IPS DF 6.9 (cell line): ENCODE results near the gene ETNPPL.

Experiments
- DNase-seq: peaks from one replicate; pipeline ENCODE4 v3.0.0-alpha.2; 2013; ENCODE audit warnings: low read depth, low spot score
- H3K27ac ChIP-seq: one replicate; pipeline ENCODE4 v1.5.1; 2013; ENCODE audit warnings: low read length, control low read depth
- H3K27me3 ChIP-seq: 2 replicates; pipeline ENCODE4 v1.6.1; 2013; ENCODE audit warnings: mild to moderate bottlenecking, low read length; ENCODE audit not compliant: control insufficient read depth, insufficient read depth
- H3K36me3 ChIP-seq: 2 replicates; pipeline ENCODE4 v1.6.1; 2013; ENCODE audit warnings: low read length; ENCODE audit not compliant: control insufficient read depth, insufficient read depth
- H3K4me1 ChIP-seq: 2 replicates; pipeline ENCODE4 v1.6.1; 2013; ENCODE audit warnings: low read length; ENCODE audit not compliant: control insufficient read depth, insufficient read depth
- H3K4me3 ChIP-seq: 2 replicates; pipeline ENCODE4 v1.5.1; 2013; ENCODE audit warnings: mild to moderate bottlenecking, low read length
- H3K9me3 ChIP-seq: 2 replicates; pipeline ENCODE4 v1.6.1; 2013; ENCODE audit warnings: low read length, inconsistent platforms; ENCODE audit not compliant: control insufficient read depth, insufficient read depth
- WGBS: extraction: QIAGEN DNeasy Blood & Tissue Kit; methylation state at CpG from one replicate; pipeline ENCODE4 v1.1.7; 2013; ENCODE audit warnings: mixed read lengths, missing lambda C conversion rate; ENCODE audit not compliant: insufficient read length, insufficient coverage; 5-methylcytosine and 5-hydroxymethylcytosine counted together

The ETNPPL gene

DNA sequence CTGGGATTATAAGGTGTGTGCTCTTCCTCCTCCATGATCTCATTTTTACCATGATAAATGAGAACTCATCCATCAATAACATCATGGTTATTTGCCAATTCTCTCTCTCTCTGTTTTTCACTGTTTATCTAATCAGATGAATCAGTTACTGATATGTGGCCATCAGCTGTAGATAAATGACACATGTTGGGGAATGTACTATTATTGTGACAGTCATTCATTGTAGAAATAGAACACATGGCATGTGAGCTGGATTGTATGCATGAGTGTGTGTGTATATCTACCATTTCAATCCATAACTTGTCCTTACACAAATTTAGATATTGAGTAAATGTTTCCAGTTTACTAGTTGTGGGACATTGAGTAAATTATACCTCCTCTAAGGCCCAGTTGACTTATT, 59.5 kb downstream of the ETNPPL start:
- no peaks in the 10 kb centered on the region for H3K36me3 ChIP-seq
- H3K27ac ChIP-seq, result no peak overlapping the region
- H3K27me3 ChIP-seq, result no peaks in the 10 kb centered on the region
- DNase-seq, result no peak
- H3K9me3 ChIP-seq, result no peaks in the 10 kb centered on the region
- no peaks in the 10 kb centered on the region for H3K4me1 ChIP-seq
- H3K4me3 ChIP-seq, result no peak overlapping the region

DNA sequence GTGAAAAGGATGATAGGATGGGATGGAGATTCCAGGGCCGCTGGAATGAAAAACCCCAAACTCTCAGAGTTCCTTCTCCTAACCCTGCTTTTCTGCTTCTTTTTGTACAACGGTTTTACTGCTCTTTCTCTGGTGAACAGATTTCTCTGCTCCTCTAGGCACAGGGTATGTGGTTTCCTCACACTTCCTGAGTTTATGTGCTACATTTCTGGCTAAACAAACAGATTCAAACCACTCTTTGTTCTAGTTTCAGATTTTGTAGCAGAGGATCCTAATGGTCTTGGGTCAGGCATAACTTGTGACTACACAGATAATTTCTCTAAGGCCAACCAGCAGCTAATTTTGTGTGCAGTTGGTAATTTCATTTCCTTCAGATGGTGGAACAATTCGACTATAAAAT, 59.9 kb downstream of the ETNPPL start:
- Histone ChIP-seq H3K36me3 (no peaks in the 10 kb centered on the region), H3K4me3 (no peak overlapping the region), H3K9me3 (no peaks in the 10 kb centered on the region), H3K27ac (no peak overlapping the region), H3K27me3 (no peaks in the 10 kb centered on the region), H3K4me1 (no peaks in the 10 kb centered on the region)
- DNase-seq, result no peak
- no CpG with 5 or more reads among the region's 3 CpGs for WGBS

DNA sequence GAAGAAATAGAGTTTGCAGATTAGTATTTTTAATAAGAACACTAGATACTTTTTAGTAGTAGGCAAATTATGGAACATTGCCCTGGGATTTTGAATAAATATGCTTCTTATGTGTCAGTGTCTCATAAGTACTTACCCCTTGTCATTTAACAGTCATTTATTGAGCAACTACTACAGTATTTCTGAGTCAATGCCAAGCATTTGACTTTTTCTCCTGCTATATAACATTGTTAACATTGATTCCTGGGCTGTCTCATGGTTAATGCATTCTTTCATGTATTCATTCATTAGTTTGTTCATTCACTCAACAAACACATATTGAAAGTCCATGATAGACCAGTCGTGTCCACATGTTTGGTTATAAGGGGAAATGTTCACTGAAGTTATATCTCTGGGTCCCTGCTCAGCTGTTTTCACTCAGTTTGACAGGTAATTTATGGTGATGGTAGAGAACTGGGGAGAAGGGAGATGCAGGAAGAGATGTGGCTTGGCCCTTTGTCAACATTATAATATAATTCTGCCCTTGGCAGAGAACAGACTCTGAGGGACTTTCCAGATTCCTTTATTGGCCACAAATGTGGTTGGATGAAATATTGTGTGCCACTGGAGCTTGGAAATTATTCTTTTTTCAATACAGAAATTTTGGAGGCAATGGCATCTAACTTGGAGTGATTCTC, 62.6 kb downstream of the ETNPPL start:
- Histone ChIP-seq H3K36me3 (no peaks in the 10 kb centered on the region), H3K27ac (no peak overlapping the region), H3K4me3 (no peak overlapping the region), H3K9me3 (no peaks in the 10 kb centered on the region), H3K4me1 (no peaks in the 10 kb centered on the region), H3K27me3 (no peaks in the 10 kb centered on the region)
- DNase-seq, result no peak
- no CpG with 5 or more reads among the region's 1 CpG for WGBS

DNA sequence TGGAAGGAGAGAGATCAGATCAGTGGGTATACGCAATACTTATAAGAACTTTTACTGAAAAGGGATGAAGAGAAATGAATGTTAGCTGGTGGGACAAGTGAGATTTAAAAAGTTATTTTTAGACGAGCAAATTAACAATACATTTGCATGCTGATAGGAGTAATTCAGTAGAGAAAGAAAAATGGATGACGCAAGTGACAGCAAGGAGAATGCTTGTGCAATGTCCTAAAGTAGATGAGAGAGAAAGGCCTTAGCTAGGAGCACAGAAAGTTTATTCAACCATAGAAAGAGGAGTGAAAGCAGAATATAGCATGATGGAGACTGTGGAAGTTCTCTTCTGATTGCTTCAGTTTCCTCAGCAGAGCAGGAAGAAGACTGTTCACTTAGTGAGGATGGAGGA, 66.7 kb downstream of the ETNPPL start:
- Histone ChIP-seq H3K27me3 (peaks cover 1% of the 10 kb centered on the region; the same call in 1 of the 2 replicates), H3K9me3 (no peaks in the 10 kb centered on the region), H3K27ac (no peak overlapping the region), H3K4me3 (no peak overlapping the region), H3K4me1 (no peaks in the 10 kb centered on the region), H3K36me3 (no peaks in the 10 kb centered on the region)
- WGBS, result 100% methylated on average over 1 of the region's 3 CpGs
- no peak for DNase-seq

DNA sequence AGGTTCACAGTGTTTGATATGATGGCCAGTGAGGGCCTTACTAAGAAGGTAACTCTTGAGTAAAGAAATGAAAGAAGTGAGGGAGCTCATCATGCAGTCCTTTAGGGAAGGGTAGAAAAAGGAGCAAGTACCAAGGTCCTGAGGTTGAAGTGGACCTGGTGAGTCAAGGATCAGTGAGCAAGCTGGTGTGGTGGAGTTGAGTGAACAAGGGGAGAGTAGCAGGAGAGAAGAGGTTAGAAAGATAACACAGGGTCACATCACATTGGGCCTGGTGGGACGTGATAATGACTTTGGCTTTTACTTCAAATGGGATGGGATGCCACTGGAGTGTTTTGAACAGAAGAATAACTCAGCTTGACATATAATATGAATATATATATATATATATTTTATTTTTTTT, 67.8 kb downstream of the ETNPPL start:
- Histone ChIP-seq H3K9me3 (no peaks in the 10 kb centered on the region), H3K27ac (no peak overlapping the region), H3K36me3 (no peaks in the 10 kb centered on the region), H3K27me3 (peaks cover 1% of the 10 kb centered on the region; the same call in 1 of the 2 replicates), H3K4me3 (no peak overlapping the region), H3K4me1 (no peaks in the 10 kb centered on the region)
- DNase-seq, result no peak
- no CpG with 5 or more reads among the region's 1 CpG for WGBS

DNA sequence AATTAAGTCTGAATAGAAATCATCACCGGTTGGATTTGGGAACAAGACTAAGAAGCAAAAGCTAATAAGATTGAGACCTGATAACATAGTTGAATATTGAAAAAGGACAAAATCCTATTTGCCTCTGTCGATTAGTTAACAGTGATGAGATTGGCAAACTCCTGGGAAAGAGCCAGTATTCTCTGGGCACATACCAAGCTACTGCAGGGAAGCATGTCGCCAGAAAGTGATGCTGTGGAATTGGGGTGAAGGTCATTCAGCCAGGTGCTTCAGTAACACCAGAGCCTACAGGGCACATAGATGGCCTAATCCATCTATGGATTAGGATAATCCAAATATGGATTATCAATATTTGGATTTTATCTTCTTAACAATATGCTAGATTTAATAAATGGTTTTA, 68.4 kb downstream of the ETNPPL start:
- H3K4me1 ChIP-seq, result no peaks in the 10 kb centered on the region
- no peak for DNase-seq

DNA sequence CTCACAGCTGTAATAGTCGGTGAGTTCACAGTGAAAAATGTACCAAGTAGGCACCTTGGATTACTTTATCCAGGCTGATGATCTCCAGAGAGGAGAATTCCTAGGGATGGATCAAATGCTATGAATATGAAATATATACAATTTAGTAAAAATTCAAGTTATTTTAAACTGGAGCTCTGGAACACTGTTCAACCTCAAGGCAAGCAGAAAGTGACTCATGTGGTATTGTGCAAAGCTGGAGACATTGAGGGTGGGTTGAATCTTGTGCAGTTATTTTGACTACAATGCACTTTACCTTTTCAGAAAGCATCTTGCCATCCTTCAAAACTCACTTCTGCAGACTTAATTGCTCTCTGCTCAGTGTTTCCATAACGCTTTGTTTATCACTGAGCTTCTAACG, 69.0 kb downstream of the ETNPPL start:
- H3K4me1 ChIP-seq, result no peaks in the 10 kb centered on the region
- no peak for DNase-seq
- WGBS, result no CpG with 5 or more reads among the region's 3 CpGs
- peaks cover 1% of the 10 kb centered on the region; the same call in 1 of the 2 replicates for H3K27me3 ChIP-seq
- H3K4me3 ChIP-seq, result no peak overlapping the region
- no peaks in the 10 kb centered on the region for H3K36me3 ChIP-seq
- H3K27ac ChIP-seq, result no peak overlapping the region
- H3K9me3 ChIP-seq, result no peaks in the 10 kb centered on the region

More for the DNA sequence above, 68.4 kb downstream of the ETNPPL start:
- Histone ChIP-seq H3K9me3 (no peaks in the 10 kb centered on the region), H3K4me3 (no peak overlapping the region), H3K27ac (no peak overlapping the region), H3K27me3 (peaks cover 1% of the 10 kb centered on the region; the same call in 1 of the 2 replicates), H3K36me3 (no peaks in the 10 kb centered on the region)
- no CpG with 5 or more reads among the region's 3 CpGs for WGBS

DNA sequence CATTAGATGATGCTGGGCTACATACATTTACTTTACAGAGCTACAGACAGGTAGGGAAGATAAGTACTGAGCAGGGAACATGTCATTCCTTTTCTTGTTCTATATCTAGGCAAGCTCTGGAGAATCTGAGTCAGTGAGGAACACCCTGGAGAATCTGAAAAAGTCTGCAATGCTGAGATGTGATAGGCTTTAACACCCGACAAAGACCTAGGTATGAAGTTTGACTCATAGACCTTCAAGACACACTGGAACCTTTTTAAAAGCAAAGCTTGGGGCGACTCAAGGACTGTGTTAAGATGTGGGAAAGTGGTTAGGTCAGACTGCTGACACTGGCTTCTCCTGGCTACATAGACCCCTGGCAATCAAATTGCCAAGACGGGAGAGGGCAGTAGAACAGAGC, 69.6 kb downstream of the ETNPPL start:
- no peak for DNase-seq
- no CpG with 5 or more reads among the region's 3 CpGs for WGBS

More for the DNA sequence above, 69.6 kb downstream of the ETNPPL start:
- H3K27ac ChIP-seq, result no peak overlapping the region
- H3K4me1 ChIP-seq, result no peaks in the 10 kb centered on the region
- H3K27me3 ChIP-seq, result peaks cover 1% of the 10 kb centered on the region; the same call in 1 of the 2 replicates
- no peaks in the 10 kb centered on the region for H3K9me3 ChIP-seq
- H3K4me3 ChIP-seq, result no peak overlapping the region
- no peaks in the 10 kb centered on the region for H3K36me3 ChIP-seq
